Measurements from ENCODE around the gene TFAP2C. TPM values are rescaled to one million over a fixed set of nuclear protein-coding genes. Genes with fewer than 3 reads are reported as not detected.

Gene TFAP2C
- total and polyA plus RNA-seq, 2 donors (not counting 3 experiments of a cell fraction or from before 2014, with no cell fraction given): 0.06 TPM; not detected in 1

DNA sequence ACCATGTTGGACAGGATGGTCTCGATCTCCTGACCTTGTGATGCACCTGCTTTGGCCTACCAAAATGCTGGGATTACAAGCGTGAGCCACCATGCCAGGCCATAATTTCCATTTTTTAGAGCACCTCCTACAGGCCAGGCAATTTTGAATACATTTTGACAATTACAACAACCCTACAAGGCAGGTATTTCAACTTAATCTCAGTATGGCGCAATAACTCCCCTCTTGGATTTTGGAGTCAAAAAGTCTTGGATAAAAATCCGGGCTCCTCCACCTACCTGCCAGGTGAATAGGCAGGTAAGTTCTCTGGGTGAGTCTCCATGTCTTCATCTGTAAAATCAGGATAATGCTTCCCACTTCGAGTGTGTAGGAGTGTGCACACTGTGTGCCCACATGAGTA lies 39.5 kb upstream of the TFAP2C start:
- Histone ChIP-seq H3K79me2 (ENCODE audit: control insufficient read depth, insufficient read depth, low read length) (no peaks in the 10 kb centered on the region), H3K9me1 (replicated peaks; ENCODE audit: control insufficient read depth, extremely low read depth, insufficient read depth, low read length) (no peaks in the 10 kb centered on the region), H3K4me1 (ENCODE audit: control insufficient read depth, extremely low read depth, insufficient read depth, low read length) (no peaks in the 10 kb centered on the region), H3K4me2 (ENCODE audit: insufficient read depth, low read length) (no peak overlapping the region), H3K9ac (replicated peaks; ENCODE audit: extremely low read depth, insufficient read depth, low read length) (no peak overlapping the region), H3K4me3 (replicated peaks in 1 of 3; ENCODE audit: insufficient read depth in 1 of 3, low read depth in 1 of 3, low read length in 3 of 3) (no peak overlapping the region), H3K36me3 (ENCODE audit: control insufficient read depth in 2 of 2, extremely low read depth in 1 of 2, insufficient read depth in 2 of 2, low read length in 2 of 2) (no peaks in the 10 kb centered on the region), H2AFZ (ENCODE audit: low read depth, low read length) (no peak overlapping the region), H3K9me3 (replicated peaks; ENCODE audit: control insufficient read depth, insufficient read depth, low read length) (no peaks in the 10 kb centered on the region), H3K27me3 (ENCODE audit: control insufficient read depth in 2 of 2, insufficient read depth in 2 of 2, low read length in 2 of 2) (no peaks in the 10 kb centered on the region), H4K20me1 (replicated peaks; ENCODE audit: control insufficient read depth, extremely low read depth, insufficient read depth, low read length) (no peaks in the 10 kb centered on the region), H3K27ac (ENCODE audit: insufficient read depth, low read depth, low read length) (no peak overlapping the region)
- CTCF ChIA-PET: no interaction called here
- POLR2A ChIA-PET: no interaction called here
- TF ChIP-seq, protein P1, sequence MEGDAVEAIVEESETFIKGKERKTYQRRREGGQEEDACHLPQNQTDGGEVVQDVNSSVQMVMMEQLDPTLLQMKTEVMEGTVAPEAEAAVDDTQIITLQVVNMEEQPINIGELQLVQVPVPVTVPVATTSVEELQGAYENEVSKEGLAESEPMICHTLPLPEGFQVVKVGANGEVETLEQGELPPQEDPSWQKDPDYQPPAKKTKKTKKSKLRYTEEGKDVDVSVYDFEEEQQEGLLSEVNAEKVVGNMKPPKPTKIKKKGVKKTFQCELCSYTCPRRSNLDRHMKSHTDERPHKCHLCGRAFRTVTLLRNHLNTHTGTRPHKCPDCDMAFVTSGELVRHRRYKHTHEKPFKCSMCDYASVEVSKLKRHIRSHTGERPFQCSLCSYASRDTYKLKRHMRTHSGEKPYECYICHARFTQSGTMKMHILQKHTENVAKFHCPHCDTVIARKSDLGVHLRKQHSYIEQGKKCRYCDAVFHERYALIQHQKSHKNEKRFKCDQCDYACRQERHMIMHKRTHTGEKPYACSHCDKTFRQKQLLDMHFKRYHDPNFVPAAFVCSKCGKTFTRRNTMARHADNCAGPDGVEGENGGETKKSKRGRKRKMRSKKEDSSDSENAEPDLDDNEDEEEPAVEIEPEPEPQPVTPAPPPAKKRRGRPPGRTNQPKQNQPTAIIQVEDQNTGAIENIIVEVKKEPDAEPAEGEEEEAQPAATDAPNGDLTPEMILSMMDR (IDR thresholded peaks at IDR 0.05; ENCODE audit: extremely low read depth in 1 of 2, insufficient read depth in 1 of 2, low read depth in 1 of 2, low read length in 2 of 2): no peak
- no peak for TF ChIP-seq GATA2 (IDR thresholded peaks at IDR 0.05; ENCODE audit: insufficient read depth, insufficient read length, low read depth, low read length)
- no peak for TF ChIP-seq POLR2A (IDR thresholded peaks at IDR 0.05; ENCODE audit: low read depth, low read length)
- TF ChIP-seq FOS (IDR thresholded peaks at IDR 0.05; ENCODE audit: borderline replicate concordance, insufficient read depth, low read length): no peak
- TF ChIP-seq EZH2 (IDR thresholded peaks at IDR 0.05; ENCODE audit: borderline replicate concordance, low read depth, low read length, severe bottlenecking): no peak
- no peak for TF ChIP-seq MYC (IDR thresholded peaks at IDR 0.05; ENCODE audit: low read depth, low read length)
- no peak for TF ChIP-seq POLR2AphosphoS5 (IDR thresholded peaks at IDR 0.05; ENCODE audit: insufficient read depth, low read depth, low read length)
- TF ChIP-seq, protein P2, sequence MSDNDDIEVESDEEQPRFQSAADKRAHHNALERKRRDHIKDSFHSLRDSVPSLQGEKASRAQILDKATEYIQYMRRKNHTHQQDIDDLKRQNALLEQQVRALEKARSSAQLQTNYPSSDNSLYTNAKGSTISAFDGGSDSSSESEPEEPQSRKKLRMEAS (IDR thresholded peaks at IDR 0.05; ENCODE audit: insufficient read depth, insufficient read length): no peak
- TF ChIP-seq JUN (IDR thresholded peaks at IDR 0.05; ENCODE audit: borderline replicate concordance, insufficient read depth, insufficient read length, low read depth): no peak
- intact Hi-C loops (cut with micrococcal nuclease): no loop called here
- dilution Hi-C loops (cut with MboI; ENCODE audit: extremely low pct_ligation_motif_present, low sequenced_read_pairs): no loop called here
- DNase-seq (ENCODE audit: low read depth, low spot score) (no peak), FAIRE-seq (no peak)
- BruUV-seq (replicated peaks): no TSS peak

All from endothelial cell of umbilical vein (primary cell).